ENCODE data around the gene CRYBA1.

The CRYBA1 gene

DNA sequence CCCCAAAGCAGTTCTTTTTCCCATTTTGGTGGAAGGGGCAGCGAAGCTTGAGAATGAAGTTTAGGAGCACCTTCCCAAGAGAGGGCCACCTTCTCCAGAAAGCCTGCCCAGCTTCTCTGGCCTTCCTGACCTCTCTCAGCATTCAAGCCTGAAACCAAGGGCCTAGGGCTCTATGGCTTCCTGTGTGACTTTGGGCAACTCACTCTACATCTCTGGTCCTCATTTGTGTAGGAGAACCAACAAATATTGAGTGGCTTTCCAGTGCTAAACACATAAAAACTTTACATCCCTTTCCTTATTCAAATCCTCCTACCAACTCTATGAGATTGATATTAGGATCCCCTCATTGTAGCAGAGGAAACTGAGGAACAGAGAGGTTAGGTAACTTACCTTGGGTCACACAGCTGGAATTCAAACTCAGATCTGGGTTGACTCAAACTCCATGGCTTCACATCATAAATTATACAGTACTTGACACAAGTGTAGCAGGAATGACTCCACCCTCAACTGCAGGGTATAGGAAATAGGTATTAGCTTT lies 34.5 kb upstream of the CRYBA1 start:
- TF ChIP-seq CTCF (conservative IDR thresholded peaks at IDR 0.05), result no peak
- H3K27ac ChIP-seq, result no peak overlapping the region

DNA sequence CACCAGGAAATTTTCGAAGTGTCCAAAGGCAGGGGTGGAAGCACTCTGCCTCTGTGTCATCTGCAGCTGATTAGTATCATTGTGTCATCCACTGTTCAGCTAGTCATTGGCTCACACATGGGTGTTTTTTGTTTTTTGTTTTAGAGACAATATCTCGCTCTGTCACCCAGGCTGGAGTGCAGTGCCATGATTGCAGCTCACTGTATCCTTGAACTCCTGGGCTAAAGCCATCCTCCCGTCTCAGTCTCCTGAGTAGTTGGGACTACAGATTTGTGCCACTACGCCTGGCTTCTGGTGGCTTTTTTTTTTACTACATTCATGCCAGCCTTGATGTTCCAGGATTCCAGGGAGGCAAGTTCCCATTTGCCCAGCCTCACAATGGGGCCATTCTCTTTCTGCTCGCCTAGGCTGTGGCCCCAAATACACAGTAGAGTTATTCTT lies 34.0 kb upstream of the CRYBA1 start:
- no peak overlapping the region for H3K27ac ChIP-seq
- TF ChIP-seq CTCF (conservative IDR thresholded peaks at IDR 0.05), result no peak

DNA sequence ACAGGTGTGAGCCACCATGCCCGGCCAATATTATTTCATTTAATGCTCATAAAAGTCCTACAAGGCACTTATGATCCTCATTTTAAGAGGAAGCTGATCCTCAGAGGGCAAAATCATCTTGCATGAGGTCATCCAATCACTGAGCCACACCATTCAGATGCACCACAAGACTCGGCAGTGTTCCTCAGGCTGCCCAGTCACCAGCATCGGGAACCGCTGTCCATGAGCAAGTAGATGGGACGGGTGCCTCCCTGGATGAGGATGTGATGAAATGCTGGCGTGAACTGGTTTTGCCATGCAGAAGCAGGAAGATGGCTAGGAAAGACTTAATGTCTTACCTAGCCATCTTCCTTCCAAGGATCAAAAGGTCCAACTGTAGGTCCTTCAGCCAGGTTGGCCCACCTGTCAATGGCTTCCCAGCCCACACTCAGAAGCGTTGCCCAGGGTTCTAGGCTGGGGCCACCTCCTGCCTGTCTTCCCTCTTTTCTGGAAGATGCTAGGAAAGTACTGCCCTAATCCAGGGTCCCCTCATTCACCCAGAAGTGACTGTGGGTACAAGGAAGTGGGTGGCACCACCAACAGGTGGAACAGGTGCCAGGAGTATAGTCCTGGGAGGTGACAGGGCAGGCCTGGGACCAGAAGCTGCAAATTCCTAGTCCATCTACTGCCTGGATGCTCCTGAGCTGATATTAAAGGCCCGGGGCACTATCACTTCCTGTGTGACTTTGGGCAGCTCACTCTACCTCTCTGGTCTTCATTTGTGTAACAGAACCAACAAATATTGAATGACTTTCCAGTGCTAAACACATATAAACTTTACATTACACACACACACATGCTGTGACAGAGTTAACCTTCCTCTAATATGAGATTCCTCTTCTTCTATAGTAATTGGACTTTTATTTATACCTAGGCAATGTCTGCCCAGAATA lies 32.2 kb upstream of the CRYBA1 start:
- H3K27ac ChIP-seq, result no peak overlapping the region
- TF ChIP-seq CTCF (conservative IDR thresholded peaks at IDR 0.05), result no peak

DNA sequence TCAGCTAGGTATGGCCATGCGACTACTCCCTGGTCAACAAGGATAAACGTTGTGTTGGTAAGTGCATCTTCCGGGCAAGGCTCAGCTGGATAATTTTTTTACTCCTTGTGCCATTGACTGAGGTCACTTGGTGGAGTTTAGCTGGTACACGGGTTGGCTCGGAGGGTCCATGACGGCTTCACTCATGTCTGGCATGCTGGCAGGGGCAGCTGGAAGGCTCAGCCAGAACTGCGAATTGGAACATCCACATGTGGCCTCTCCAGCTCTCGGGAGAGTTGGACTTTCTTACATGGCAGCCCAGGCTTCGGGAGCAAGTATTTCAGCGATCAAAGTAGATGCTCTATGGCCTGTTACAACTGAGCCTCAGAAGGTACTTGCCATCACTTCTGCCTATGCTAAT lies 31.5 kb upstream of the CRYBA1 start:
- no peak for TF ChIP-seq CTCF (conservative IDR thresholded peaks at IDR 0.05)
- H3K27ac ChIP-seq, result no peak overlapping the region

GRCh38 chr17:29215717-29216116 lies 30.9 kb upstream of the CRYBA1 start:
- no peak overlapping the region for H3K27ac ChIP-seq
- no peak for TF ChIP-seq CTCF (conservative IDR thresholded peaks at IDR 0.05)

DNA sequence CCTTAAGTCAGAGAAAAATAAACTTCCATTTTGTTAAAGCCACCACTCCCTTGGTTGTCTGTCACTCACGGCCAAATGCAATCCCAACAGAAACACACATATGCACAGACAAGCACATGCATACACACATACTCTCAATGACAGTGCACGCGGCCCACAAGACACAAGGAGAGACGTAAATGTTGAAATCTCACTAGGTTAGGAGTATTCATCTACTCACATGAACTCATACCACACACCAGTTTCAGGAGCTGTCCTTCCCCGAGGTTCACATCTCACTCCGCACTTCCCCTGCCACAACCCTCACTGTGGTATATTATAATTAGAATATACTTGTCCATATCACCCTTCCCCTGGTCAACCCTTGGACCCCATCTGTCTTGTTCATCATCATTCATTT lies 30.5 kb upstream of the CRYBA1 start:
- no peak overlapping the region for H3K27ac ChIP-seq
- no peak for TF ChIP-seq CTCF (conservative IDR thresholded peaks at IDR 0.05)

GRCh38 chr17:29216856-29217255 lies 29.8 kb upstream of the CRYBA1 start:
- TF ChIP-seq CTCF (conservative IDR thresholded peaks at IDR 0.05), result no peak
- H3K27ac ChIP-seq, result no peak overlapping the region
